ENCODE data around the gene NCOR2. TPM values are rescaled to one million over a fixed set of nuclear protein-coding genes. Genes with fewer than 3 reads are reported as not detected.

Gene NCOR2
- total and polyA plus RNA-seq, 2 donors (not counting 3 experiments of a cell fraction or from before 2014, with no cell fraction given): 26.5 to 241 TPM

DNA sequence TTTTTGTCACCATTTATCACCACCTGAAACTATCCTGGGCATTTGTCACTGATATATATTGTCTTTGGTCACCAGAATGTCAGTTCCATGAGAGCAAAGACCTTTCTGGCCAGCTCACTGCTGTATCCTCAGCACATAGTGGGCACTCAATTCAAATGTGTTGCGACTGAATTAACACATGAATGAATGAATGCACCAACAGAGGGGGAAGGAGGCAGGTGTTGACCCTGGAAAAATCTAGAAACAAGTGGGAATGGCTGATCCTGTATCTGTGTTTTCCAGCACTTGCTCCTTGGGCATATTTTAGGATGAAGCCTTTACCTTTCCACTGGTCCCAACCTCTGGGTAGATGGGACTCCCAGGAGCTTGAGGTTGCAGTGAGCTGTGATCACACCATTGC, 3.4 kb upstream of the NCOR2 start:
- H3K79me2 ChIP-seq (ENCODE audit: control insufficient read depth, insufficient read depth, low read length): peaks cover 12% of the 10 kb centered on the region
- no peaks in the 10 kb centered on the region for H3K27me3 ChIP-seq (ENCODE audit: control insufficient read depth in 2 of 2, insufficient read depth in 2 of 2, low read length in 2 of 2)
- ChIA-PET POLR2A (no interaction called here), CTCF (interaction anchor here (1.4 to 1.5 kb wide), 2 partner anchors 31 to 122 kb away, joined by 3 read pairs; no protein-coding TSS in a partner anchor)
- peaks cover 6% of the 10 kb centered on the region for H3K4me1 ChIP-seq (ENCODE audit: control insufficient read depth, extremely low read depth, insufficient read depth, low read length)
- intact Hi-C loops (cut with micrococcal nuclease) (no loop called here), dilution Hi-C loops (cut with MboI; ENCODE audit: extremely low pct_ligation_motif_present, low sequenced_read_pairs) (loop anchor here (25.0 kb wide), 1 partner anchor 116 kb away; no protein-coding TSS in a partner anchor)
- TF ChIP-seq FOS (IDR thresholded peaks at IDR 0.05; ENCODE audit: borderline replicate concordance, insufficient read depth, low read length) (no peak), POLR2AphosphoS5 (IDR thresholded peaks at IDR 0.05; ENCODE audit: insufficient read depth, low read depth, low read length) (no peak), MYC (IDR thresholded peaks at IDR 0.05; ENCODE audit: low read depth, low read length) (no peak), JUN (IDR thresholded peaks at IDR 0.05; ENCODE audit: borderline replicate concordance, insufficient read depth, insufficient read length, low read depth) (no peak), GATA2 (IDR thresholded peaks at IDR 0.05; ENCODE audit: insufficient read depth, insufficient read length, low read depth, low read length) (no peak), POLR2A (IDR thresholded peaks at IDR 0.05; ENCODE audit: low read depth, low read length) (no peak), EZH2 (IDR thresholded peaks at IDR 0.05; ENCODE audit: borderline replicate concordance, low read depth, low read length, severe bottlenecking) (no peak)
- TF ChIP-seq, protein P1, sequence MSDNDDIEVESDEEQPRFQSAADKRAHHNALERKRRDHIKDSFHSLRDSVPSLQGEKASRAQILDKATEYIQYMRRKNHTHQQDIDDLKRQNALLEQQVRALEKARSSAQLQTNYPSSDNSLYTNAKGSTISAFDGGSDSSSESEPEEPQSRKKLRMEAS (IDR thresholded peaks at IDR 0.05; ENCODE audit: insufficient read depth, insufficient read length): no peak
- TF ChIP-seq, protein P2, sequence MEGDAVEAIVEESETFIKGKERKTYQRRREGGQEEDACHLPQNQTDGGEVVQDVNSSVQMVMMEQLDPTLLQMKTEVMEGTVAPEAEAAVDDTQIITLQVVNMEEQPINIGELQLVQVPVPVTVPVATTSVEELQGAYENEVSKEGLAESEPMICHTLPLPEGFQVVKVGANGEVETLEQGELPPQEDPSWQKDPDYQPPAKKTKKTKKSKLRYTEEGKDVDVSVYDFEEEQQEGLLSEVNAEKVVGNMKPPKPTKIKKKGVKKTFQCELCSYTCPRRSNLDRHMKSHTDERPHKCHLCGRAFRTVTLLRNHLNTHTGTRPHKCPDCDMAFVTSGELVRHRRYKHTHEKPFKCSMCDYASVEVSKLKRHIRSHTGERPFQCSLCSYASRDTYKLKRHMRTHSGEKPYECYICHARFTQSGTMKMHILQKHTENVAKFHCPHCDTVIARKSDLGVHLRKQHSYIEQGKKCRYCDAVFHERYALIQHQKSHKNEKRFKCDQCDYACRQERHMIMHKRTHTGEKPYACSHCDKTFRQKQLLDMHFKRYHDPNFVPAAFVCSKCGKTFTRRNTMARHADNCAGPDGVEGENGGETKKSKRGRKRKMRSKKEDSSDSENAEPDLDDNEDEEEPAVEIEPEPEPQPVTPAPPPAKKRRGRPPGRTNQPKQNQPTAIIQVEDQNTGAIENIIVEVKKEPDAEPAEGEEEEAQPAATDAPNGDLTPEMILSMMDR (IDR thresholded peaks at IDR 0.05; ENCODE audit: extremely low read depth in 1 of 2, insufficient read depth in 1 of 2, low read depth in 1 of 2, low read length in 2 of 2): no peak
- H3K4me3 ChIP-seq (replicated peaks in 1 of 3; ENCODE audit: insufficient read depth in 1 of 3, low read depth in 1 of 3, low read length in 3 of 3): no peak overlapping the region
- H3K36me3 ChIP-seq (ENCODE audit: control insufficient read depth in 2 of 2, extremely low read depth in 1 of 2, insufficient read depth in 2 of 2, low read length in 2 of 2): no peaks in the 10 kb centered on the region
- FAIRE-seq (no peak), DNase-seq (ENCODE audit: low read depth, low spot score) (no peak)
- BruUV-seq (replicated peaks): no TSS peak
- no peak overlapping the region for H2AFZ ChIP-seq (ENCODE audit: low read depth, low read length)
- no peak overlapping the region for H3K9ac ChIP-seq (replicated peaks; ENCODE audit: extremely low read depth, insufficient read depth, low read length)
- H3K4me2 ChIP-seq (ENCODE audit: insufficient read depth, low read length): no peak overlapping the region
- H3K9me1 ChIP-seq (replicated peaks; ENCODE audit: control insufficient read depth, extremely low read depth, insufficient read depth, low read length): no peaks in the 10 kb centered on the region
- no peaks in the 10 kb centered on the region for H4K20me1 ChIP-seq (replicated peaks; ENCODE audit: control insufficient read depth, extremely low read depth, insufficient read depth, low read length)
- H3K9me3 ChIP-seq (replicated peaks; ENCODE audit: control insufficient read depth, insufficient read depth, low read length): no peaks in the 10 kb centered on the region
- no peak overlapping the region for H3K27ac ChIP-seq (ENCODE audit: insufficient read depth, low read depth, low read length)
